Activated CD8-positive, alpha-beta memory T cell treated with anti-CD3 and anti-CD28 coated beads, Interleukin-2, amount 50 U/mL, for 24 hours (primary cell): ENCODE measurements around the gene CMTR2.
A peak's percentile ranks its signal among the peaks of the same experiment; 100 is the strongest.
"Not testable (repeated sequence)": the region's sequence is repeated elsewhere in the genome, so short reads cannot be mapped to it uniquely, and the experiment has no call there.

Experiments used
- DNase-seq: peaks from one replicate; pipeline ENCODE4 v3.0.0-alpha.2; 2020; ENCODE audit errors: extremely low read depth

Gene CMTR2, protein sequence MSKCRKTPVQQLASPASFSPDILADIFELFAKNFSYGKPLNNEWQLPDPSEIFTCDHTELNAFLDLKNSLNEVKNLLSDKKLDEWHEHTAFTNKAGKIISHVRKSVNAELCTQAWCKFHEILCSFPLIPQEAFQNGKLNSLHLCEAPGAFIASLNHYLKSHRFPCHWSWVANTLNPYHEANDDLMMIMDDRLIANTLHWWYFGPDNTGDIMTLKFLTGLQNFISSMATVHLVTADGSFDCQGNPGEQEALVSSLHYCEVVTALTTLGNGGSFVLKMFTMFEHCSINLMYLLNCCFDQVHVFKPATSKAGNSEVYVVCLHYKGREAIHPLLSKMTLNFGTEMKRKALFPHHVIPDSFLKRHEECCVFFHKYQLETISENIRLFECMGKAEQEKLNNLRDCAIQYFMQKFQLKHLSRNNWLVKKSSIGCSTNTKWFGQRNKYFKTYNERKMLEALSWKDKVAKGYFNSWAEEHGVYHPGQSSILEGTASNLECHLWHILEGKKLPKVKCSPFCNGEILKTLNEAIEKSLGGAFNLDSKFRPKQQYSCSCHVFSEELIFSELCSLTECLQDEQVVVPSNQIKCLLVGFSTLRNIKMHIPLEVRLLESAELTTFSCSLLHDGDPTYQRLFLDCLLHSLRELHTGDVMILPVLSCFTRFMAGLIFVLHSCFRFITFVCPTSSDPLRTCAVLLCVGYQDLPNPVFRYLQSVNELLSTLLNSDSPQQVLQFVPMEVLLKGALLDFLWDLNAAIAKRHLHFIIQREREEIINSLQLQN

DNA sequence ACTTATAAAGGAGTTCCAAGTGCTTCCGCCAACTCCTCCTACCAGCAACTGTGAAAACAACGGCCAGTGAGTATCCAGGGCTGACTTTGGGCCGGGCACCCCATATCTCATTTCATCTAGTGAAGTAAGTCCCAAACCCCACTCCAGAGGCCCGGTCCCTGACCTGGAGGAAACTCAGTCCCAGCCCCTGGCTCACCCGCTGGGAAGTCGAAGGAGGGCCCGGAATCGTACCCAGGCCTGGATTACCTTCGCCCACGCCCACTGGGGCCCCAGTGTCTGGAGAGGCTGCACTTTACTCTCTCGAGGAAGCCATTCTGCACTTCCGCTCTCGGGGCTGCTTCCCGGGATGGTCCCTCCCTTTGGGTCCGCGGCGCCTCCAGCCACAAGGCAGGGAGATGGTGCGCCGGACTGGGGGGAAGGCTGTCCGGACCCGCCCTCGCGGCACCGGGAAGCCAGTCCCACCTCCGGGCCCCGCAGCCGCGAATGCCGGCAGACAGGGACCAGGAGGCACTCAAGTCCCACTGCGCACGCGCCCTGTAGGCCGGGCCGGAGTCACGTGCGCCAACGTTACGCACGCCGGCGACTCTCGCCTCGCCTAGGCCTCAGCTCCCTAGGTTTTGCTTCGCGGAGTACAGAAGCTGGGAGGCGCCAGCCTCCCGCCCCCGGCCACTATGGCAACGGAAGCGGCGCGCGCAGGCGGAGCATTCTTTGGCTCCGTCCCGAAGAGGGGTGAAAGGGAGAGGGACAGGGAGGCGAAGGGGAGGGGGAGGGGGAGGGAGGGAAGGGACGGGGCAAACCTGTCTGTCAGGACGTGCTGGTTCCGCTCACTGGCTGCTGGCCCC lies at the start of gene CMTR2:
CMTR2 (minus strand) TSS at position 513 of the 842 bp plus-strand sequence. CDS start 3,482 bp downstream, outside the sequence.
- DNase-seq: peak; percentile 75

DNA sequence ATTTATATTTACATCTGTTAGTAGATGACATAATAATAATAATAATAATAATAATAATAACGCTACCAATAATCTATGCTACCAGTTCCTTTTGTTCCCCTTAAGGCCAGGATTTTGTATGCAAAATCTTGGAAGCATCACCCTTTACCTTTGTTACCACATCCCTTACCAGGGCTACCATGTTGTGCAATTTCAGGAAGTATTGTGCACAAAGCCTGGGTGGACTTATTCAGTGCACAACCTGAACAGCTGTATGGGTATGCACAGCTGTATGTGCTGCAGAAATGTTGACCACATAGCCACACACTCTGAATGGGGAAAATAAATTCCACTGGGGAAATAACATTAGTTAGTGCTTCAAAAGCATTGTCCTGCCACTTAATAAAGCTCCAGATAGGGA lies 49.4 kb upstream of the CMTR2 start:
- no peak for DNase-seq

DNA sequence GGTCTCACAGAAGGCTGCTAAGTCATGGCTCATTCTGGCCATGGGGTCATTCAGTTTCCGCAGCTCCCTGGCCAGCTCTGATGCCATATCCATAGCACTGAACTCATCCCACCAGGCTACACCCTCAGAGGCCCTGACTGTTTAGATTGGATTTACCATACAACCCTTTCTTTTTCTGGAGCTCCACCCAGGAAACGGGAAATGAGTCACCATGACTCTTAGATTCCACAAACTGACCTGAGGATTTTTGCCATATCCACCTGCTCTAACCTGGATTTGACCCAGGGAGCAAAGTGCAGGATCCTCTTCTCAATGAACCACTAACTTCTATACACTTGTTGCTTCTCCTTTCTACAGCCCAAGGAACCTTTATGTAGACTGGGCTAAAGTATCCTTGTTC lies 49.0 kb upstream of the CMTR2 start:
- no peak for DNase-seq

DNA sequence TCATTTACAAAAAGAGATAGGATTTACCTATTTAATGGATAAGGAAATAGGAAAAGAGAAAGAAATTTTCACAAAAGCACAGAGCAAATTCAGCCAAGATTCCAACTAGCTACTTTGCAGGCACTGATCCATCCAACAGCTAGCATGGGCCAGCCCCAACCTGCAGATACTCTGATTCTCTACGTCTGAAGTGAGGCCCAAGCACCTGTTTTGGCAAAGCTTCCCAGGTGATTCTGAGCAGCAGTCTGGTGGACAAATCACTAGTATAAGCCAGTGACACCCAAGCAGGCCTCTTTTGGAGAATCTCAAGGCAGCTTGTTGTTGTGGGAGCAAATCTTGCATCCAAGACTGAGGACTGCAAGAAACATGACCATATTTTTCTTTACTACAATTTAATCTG lies 48.4 kb upstream of the CMTR2 start:
- no peak for DNase-seq

DNA sequence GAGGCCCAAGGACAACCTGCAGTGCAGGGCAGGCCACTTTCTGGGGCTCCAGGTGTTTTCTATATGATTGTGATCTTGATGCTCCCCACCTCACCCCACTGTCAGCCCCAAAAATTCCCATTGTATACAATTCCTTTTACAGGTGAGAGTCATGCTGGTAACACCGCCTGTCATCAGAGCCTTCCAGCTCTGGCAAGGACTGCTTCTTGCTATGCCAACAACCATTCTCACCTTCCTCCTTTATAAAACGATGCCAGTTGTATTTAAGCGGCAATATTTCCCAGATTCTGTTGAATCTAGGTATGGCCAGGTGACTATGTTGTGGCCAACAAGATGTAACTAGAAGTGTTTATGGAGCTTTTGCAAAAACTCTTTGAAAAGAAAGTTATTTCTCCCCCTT lies 38.9 kb upstream of the CMTR2 start:
- DNase-seq: no peak

DNA sequence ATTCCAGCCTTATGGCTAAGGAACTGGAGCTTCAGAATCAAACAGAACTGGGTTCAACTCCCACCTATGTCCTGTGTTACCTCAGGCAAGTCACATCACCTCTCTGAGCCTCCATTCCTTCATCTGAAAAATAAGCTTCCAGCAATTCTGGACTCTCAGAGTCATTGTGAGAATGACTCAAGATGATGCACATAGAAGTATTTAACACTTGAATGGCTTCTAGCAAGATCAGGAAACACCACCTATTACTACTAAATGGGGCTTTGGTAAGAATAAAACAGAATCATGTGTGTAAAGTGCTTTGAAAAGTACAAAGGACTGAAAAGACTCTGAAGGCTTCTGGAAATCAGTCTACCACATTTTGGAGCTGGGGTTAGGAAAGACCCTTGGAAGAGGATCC lies 38.5 kb upstream of the CMTR2 start:
- no peak for DNase-seq

DNA sequence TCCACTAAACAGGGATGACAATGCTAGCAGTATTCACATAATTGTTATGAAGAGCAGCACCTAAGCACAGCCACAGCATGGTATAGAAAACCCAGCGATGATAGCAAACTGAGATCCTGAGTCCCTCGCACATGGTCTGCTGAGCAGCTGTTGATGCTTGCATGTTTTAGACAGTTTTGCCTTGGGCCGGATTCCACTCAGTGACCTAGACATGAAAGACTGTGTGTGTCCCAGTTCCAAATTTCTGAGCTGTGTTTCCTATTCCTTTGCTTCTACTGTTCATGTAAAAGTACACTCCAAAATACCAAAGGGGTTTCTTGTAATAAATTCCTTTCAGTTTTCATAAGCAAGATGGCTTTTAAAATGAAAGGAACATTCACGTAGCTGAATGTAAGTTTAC lies 30.8 kb upstream of the CMTR2 start:
- DNase-seq: no peak

DNA sequence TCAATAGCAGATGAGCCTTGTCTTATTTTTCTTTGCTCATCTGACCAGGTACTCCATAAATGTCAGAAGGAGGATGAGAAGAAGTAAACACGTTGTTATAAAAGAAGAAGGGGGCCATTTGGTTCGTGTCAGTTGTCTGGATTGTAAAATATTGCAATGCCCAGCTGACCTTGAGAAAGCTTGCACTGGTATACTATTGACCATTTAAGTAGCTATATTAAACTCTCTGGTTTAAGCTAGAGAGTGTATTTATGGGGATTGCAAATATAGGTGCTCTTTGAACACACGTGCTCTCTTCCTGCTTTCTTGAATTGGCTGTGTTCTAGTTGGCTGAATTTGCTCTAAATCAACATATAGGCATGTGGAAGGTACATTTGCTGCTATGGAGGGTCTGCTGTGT lies 26.1 kb upstream of the CMTR2 start:
- no peak for DNase-seq

DNA sequence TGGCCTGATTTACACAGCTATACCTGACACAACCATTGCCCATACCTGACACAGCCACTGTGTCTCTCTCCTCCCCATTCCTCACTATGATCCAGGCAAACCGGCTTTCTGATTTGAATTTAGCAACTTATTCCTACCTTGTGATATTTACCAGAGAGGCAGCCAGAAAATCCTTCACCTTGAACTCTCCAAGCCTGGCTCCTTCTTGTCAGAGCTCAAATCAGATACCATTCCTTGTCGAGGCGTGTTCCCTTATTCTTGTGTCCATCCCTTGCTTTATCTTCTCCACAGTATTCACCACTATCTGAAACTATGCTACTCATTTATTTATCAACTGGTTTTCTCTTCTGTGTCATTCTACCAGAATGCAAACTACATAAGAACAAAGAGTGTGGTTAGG lies 24.4 kb upstream of the CMTR2 start:
- not testable (repeated sequence) for DNase-seq

DNA sequence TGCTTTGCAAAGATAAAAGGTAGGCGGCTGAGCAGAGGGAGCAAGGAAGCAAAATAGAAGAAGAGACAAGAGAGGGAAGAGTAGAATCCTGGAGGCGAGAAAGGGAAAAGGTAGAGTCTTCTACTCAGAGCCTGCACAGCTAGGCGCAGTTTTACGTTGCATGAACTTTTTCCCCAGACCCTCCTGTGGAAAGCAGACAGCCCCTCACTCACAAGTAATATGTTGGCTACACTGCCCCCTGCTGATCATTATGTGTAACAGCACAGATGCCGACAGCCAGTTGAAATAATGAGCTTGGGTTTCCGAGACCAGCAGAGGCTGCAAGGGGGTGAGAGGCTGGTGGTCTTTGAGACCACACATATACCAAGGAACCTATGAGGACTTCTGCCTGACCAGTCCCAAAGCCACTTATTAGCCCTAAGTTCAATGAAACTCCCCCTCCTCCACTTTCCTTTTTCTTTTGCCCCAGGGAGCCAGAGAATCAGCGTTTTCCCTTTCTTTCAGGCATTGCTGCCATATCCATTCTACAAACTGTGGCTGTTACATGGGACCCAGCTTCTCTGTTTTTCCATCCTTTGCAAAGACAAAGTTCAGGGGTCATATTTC lies 22.5 kb upstream of the CMTR2 start:
- no peak for DNase-seq

DNA sequence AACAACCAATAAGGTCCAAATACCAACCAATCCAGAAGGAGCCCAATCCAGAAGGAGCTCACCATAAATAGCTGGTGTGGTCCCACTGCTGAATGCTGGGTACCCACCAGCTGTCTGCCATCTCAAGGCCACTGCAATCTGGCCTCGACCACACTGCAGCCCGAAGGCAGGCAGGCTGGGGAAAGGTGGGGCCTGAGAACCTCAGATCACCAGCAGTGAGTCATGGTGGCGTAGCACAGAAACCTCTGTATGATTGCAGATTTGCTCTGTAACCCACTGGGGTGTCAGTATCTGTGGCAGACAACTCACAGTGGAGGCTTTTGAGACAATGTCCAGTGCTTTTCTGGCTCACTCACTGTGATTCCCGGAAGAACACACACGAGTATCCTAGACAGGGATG lies 14.7 kb upstream of the CMTR2 start:
- no peak for DNase-seq

DNA sequence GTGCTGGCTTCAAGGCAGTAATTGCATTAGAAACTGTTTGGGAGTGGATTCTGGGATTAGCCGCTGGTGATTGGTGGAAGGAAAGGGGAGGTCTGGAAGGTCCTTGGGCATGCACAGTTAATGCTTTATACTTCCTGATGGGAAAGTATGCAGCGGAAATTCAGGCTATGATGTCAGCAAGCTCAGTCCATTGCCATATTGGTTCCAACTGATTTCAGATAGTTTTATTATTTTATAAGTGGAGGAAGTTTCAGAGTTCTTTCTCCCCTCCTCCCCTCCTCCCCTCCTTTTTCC lies 8.1 kb upstream of the CMTR2 start:
- no peak for DNase-seq

DNA sequence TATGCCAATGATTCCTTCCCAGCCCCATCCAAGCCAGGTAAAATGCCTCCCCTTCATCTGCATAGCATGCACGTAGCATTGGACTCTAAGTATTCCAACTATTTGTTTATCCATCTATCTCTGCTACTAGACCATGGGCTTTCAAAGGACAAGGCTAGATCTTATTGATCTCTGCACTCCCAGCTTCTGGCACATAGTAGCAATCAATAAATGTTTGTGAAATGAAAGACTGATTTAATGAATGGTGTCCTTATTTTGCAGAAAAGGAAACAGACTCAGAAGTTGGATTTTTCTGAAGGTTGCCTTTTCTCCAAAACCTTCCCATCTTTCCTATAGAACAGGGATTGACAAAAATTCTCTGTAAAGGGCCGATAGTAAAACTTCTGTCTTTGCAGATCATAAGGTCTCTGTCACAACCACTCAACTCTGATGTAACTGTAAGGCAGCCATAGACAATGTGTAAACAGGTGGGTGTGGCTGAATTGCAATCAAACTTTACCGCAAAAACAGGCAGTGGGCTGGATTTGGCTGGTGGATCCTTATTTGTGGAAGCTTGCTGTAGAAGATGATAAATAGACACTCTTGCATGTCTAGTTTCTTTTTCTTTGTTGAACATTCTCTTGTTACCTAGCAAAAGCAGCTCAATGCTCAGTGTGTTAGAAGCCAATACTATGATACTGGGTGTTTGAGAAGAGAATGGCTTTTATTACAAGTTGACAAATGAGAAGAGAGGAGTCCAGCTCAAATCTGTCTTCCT lies 7.6 kb upstream of the CMTR2 start:
- DNase-seq: no peak

DNA sequence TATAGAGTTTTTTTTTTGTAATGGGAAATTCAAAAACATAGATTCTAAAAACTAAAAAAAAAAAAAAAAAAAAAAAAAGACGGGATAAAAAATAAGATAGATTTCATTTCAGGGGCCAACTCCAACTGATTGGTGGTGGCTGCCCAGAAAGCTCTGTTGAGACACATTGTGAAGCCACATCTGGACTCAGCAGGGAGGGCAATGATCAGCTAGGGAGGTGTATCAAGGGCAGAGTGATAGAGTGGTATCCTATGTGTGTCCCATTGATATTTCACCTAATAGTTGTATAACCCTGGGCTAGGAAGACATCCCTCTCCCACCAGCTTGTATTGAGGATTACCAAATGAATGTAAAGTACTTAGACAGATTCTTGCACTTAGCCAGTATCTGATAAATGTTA lies 6.7 kb upstream of the CMTR2 start:
- no peak for DNase-seq

DNA sequence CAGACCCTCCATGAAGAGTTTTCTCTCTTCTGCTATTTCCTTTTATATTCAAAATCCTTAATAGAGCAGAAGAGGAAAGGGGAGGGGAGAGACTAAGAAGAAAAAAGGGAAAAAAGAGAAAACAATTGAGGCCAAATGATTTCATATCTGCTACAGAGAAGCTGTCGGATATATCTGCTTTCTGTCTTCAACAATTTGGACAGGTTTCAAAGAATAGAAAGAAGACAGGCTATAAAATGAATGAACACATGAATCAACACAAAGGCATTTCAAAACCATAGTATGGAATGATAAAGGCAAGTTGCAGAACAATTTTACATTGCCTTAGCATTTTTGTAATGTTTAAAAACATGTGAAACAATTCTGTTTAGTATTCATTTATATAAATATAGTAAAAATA lies 4.7 kb upstream of the CMTR2 start:
- DNase-seq: no peak

DNA sequence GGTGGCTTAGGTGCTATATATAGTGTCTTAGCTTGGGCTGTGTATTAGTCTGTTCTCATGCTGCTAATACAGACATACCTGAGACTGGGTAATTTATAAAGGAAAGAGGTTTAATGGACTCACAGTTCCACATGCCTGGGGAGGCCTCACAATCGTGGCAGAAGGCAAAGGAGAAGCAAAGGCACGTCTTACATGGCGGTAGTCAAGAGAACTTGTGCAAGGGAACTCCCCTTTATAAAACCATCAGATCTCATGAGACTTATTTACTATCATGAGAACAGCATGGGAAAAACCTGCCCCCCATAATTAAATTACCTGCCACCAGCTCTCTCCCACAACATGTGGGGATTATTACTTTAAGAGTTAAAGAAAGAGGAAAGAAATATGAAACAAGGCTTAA lies 2.9 kb upstream of the CMTR2 start:
- not testable (repeated sequence) for DNase-seq

DNA sequence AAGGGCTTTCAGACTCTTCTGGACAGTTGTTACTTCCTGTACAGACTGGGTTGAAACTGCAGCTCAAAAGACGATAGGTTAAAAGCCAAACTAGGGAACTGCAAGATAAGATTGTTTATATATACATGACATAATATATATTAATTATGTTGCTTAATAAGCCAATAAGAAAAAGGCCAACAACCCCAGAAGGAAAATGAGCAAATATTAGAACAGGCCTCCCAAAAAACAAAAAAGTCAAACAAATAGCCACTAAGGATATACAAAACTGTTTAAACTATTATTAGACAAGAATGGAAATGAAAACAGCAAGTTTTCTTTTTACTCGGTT lies 495 bp upstream of the CMTR2 start:
- no peak for DNase-seq

DNA sequence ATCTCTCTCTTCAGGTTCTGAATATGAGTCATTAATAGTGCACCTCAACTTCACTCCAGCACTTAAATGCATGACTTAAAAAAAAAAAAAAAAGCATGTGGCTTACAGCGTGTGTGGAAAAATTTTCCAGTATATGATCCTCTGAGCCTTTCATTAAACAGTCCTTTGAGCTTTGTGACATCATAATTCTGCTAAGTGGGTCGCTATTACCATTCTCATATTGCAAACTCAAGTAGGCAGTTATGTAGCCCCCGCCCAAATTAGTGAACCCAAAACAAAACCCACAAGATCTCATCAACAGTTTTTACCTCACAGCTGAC lies 672 bp downstream of the CMTR2 start:
- no peak for DNase-seq

DNA sequence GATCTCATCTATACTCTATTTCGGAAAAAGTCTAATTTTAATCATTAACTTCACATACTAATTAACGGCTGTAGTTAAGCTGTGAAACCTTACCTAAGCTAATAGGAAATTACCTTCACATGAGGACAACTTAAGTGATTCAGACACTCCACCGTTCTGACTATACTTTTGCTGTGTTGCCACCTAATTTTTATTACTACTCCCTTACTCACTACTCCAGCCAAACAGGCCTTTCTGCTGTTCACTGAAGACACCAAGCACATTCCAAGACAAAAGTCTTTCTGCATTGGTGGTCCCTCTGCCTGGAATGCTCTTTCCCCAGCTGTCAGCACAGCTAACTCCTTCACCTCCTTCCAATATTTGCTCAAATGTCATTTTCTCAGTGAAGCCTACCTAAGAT lies 1.3 kb downstream of the CMTR2 start:
- DNase-seq: no peak

DNA sequence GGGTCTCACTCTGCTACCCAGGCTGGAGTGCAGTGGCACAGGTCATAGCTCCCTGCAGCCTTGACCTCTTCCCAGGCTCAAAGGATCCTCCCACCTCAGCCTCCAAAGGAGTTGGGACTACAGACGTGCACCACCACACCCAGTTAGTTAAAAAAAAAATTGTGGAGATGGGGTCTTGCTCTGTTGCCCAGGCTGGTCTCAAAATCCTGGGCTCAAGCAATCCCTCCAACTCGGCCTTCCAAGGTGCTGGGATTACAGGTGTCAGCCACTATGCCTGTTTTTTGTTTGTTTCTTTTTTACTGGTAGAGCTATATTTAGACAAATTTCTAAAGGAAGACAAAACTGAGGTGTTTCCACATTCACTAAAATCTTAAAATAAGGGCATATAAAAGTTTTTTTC lies 1.7 kb downstream of the CMTR2 start:
- no peak for DNase-seq

DNA sequence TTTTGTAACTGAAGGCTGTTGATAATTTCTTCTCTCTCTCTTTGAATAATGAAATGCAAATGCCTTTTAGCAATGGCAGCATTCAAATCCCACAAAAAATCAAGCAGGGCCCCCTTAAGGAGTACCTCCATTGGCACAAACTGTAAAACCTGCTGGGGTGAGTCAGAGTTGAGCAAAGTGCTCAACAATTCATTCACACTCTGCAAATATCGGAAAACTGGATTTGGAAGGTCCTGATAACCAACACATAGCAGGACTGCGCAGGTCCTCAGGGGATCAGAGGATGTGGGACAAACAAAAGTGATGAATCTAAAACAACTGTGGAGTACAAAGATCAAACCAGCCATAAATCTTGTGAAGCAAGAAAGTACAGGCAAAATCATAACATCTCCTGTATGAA lies 5.6 kb downstream of the CMTR2 start:
- no peak for DNase-seq

DNA sequence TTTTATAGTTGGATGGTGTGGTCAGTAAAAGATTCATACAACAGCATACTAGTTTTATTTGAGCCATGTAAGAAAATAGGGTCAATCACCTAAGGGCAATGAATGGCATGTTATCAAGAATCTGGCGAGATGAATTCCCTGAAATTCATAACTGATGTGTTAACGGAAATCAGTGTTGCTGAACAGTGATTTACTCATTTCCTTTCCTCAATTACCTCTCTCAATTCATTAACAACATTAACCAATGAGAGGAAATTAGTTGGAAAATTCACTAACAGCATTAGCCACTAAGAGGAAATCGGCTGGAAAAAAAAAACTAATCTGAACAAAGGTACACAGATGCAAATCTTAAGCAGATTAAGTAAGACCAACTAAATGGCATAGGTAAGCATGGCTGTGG lies 6.3 kb downstream of the CMTR2 start:
- DNase-seq: no peak
